Activated CD8-positive, alpha-beta memory T cell treated with anti-CD3 and anti-CD28 coated beads for 24 hours (primary cell): Measurements from ENCODE around the gene CLOCK.
"Not testable (repeated sequence)": the region's sequence is repeated elsewhere in the genome, so short reads cannot be mapped to it uniquely, and the experiment has no call there.

Source experiments
- DNase-seq: peaks from one replicate; pipeline ENCODE4 v3.0.0-alpha.2; 2020

Gene CLOCK, protein sequence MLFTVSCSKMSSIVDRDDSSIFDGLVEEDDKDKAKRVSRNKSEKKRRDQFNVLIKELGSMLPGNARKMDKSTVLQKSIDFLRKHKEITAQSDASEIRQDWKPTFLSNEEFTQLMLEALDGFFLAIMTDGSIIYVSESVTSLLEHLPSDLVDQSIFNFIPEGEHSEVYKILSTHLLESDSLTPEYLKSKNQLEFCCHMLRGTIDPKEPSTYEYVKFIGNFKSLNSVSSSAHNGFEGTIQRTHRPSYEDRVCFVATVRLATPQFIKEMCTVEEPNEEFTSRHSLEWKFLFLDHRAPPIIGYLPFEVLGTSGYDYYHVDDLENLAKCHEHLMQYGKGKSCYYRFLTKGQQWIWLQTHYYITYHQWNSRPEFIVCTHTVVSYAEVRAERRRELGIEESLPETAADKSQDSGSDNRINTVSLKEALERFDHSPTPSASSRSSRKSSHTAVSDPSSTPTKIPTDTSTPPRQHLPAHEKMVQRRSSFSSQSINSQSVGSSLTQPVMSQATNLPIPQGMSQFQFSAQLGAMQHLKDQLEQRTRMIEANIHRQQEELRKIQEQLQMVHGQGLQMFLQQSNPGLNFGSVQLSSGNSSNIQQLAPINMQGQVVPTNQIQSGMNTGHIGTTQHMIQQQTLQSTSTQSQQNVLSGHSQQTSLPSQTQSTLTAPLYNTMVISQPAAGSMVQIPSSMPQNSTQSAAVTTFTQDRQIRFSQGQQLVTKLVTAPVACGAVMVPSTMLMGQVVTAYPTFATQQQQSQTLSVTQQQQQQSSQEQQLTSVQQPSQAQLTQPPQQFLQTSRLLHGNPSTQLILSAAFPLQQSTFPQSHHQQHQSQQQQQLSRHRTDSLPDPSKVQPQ

DNA sequence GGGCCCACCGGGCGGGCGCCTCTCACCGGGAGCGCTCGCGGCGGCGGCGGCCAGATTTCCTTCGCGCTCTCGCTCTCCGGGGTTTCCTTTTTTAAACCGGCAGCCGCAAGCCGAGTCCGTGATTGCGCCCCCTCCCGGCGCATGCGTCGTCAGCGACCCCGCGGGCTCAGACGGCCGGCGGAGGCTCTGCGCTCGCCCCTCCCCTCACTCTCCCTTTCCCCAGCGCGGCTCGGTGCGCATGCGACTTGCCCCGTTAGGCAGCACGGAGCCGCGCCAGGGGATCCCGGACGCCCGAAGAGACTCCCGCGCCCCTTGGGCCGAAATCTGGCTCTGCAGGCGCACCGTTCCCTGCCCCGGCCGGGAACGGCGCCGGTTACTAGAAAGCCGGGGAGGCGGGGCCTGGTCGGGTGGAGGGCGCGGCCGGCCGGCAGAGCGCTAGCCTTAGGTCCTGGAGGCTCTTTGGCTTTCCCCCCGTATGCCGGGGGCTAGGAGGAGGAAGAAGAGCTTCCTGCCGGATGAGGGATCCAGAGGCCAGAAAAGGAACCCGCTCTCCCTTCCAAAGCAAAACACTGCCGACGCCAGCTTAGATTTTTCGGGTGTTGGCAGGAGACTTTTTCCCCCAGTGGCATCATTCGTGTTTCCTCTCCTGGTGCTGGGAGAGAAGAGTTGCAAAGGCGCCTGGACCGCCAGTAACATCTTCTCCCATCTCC lies at the start of gene CLOCK:
TSS of gene CLOCK (minus strand) at position 154 of the 710 bp plus-strand sequence. CDS start 64,124 bp downstream, outside the sequence.
- peak; percentile 94 for DNase-seq

DNA sequence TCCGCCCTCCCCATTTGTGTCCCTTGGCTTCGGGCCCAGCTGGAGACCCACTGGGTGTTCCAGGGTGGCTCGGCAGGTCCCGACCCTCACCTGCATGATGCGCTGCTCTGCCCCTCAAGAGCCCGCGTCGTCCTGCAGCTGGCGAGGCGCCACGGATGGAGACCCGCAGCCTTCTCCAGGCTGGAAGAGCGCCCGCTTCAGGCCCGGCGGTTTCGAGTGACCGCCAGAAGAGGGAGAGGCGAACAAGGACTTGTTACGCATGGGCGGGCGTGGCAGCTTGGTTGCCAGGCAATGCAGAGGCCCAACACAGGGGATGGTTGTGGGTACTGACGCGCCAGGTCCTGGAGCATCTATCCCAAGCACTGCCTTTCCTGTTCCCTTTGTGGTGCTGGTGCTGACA lies 45.3 kb upstream of the CLOCK start, which contains the start of gene PDCL2:
TSS of gene PDCL2 (minus strand) at position 232 of the 400 bp plus-strand sequence. CDS start at position 96, 136 bp downstream.
- DNase-seq, result no peak

DNA sequence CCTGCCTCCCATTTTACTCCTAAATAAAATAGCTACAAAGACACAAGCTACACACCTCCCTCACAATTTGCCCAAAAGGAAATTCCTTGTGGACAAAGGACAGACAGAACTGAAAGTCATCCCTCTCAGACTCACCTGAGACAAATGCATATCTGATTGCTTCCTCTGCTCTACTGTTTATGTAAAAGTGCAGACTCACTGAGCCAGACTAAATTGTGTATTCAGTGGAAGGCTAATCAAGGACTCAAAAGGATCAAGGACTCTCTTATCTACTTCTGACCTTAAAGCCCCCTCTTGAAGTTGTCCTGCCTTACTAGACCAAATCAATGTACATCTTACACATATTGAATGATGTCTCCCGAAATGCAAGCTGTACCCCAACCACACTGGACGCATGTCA lies 41.5 kb upstream of the CLOCK start:
- no peak for DNase-seq

DNA sequence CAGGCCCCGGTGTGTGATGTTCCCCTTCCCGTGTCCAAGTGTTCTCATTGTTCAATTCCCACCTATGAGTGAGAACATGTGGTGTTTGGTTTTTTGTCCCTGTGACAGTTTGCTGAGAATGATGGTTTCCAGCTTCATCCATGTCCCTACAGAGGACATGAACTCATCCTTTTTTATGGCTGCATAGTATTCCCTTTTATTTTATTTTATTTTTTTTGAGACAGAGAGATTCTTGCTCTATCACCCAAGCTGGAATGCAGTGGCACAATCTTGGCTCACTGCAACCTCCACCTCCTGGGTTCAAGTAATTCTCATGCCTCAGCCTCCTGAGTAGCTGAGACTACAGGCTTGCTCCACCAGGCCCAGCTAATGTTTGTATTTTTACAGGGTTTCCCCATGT lies 36.1 kb upstream of the CLOCK start:
- not testable (repeated sequence) for DNase-seq

DNA sequence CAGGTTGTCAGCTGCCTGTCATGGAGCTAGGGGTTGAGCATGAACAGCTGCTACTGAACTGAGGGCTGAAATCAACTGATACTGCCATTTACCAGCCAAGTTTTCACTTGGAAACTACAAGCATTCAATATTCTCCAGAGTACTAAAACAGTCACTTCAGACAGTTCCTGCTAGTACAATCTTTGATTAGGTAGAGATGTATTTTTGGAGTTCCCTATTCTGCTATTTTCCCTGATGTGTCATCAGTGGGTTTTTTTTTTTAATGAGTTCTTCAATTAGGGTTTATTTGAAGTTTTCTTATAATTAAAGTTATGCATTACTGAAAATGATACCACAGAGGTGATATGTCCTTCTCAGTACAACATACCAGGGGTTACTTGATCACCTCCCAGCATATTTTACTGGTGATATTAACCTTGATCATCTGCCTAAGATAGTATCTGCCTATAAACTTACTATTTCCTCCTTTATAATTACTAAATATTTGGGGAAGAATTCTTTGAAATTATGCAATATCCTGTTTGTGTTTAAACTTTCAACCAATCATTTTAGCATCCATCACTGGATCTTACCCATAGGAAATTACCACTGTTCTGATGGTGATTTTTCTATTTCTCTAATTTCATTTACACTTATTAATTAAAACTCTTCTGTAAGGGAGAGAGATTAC lies 31.8 kb upstream of the CLOCK start:
- no peak for DNase-seq

DNA sequence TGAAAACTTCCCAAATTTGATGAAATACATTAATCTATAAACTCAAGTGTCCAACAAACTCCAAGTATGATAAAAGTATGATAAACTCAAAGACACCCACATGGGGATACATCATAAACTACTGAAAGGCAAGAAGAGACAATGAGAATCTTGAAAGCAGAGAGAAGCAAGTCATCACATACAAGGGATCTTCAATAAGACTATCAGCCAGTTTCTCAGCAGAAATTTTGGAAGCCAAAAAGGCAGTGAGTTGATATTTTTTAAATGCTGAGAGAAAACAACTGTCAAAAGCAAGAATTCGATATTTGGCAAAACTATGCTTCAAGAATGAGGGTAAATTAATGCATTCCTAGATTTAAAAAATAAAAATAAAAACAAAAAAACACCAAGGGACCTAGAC lies 28.8 kb upstream of the CLOCK start:
- no peak for DNase-seq

DNA sequence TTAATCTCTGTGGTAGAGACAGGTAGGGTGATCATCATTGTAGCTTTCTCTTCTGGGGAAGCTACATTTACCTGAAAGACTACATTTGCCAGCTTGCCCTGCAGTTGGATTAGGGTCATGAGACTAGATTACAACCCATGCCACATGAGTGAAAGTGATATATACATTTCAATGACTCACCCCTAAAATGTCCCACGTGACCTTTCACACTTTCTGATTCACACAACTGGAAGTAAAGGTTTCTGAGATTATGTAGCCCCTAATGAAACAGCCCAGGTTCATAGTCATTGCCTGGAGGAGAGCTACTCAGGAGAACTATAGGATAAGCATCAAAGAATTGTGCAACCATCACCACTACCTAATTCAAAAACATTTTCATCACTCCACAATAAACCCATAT lies 27.5 kb upstream of the CLOCK start:
- DNase-seq, result no peak

DNA sequence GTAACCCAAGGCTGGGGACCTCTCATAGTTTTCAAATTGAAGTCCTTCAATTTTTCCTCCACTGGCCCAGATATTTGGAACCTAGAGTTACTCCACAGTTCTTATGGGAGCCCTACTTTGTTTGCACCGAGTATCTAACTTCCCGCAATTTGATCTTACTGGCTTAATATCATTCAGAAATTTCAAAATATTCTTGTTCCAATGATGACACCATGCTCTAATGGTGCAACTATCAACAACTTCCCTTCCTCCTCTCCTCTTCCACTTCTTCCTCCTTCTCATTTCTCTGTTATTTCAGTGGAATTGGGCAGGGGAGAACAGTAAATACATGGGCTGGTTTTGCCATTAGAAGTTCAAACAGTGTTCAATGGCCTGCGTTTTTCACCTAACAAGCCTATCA lies 25.1 kb upstream of the CLOCK start:
- no peak for DNase-seq

DNA sequence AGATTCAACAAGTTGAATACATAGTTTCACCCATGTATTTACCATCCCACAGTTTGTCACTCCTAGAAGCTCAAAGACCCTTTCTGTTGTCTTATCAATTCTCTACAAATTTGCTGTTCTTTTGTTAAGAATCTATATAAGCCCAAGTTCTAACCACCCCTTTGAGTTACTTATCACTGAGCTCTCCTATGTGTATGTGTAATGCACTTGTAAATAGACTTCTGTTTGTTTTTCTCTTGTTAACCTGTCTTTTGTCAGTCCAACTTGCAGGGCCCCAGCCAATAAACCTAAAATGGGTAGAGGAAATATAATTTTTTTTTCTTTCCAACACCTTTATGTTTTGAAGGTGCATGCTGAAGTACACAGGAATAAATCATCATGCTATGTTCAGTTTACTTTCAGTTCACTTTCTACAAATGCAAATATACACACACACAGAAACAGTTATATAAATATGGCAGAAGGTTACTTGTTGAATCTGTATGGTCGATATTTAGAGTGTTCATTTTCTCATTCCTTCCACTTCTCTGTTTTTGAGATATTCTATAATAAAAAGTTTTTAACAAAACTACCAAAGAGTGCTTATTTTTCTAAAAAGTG lies 22.3 kb upstream of the CLOCK start:
- DNase-seq, result no peak

DNA sequence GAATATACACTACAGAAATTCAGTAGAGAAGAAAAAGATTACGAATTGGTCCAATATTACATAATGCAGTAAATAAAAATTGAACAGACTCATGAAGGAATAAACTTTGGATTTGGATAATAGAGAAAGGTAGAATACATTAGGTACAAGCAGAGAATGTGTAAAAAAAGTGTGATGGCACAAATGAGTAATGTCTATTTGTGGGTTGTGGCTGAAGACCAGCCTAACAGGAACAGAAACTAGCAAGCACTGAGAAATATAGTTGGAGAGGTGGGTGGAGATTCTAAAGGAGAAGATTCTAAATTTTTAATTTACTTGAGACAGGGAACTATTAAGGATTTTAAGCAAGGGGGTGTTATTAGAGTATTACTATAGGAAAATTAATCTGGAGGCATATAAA lies 15.2 kb upstream of the CLOCK start:
- no peak for DNase-seq

DNA sequence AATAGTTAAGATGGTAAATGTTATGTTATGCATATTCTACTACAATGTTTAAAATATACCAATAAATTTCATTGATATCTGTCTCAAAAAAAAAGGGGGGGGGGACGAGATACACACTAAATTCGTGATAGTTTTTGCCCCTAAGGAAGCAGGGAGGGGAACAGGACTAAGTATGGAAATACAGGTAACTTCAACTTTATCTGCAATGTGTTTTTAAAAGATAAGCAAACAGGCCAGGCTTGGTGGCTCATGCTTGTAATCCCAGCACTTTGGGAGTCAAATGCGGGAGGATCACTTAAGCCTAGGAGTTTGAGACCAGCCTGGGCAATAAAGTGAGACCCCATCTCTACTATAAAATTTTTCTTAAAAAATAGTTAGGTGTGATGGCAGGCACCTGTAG lies 13.4 kb upstream of the CLOCK start:
- no peak for DNase-seq

DNA sequence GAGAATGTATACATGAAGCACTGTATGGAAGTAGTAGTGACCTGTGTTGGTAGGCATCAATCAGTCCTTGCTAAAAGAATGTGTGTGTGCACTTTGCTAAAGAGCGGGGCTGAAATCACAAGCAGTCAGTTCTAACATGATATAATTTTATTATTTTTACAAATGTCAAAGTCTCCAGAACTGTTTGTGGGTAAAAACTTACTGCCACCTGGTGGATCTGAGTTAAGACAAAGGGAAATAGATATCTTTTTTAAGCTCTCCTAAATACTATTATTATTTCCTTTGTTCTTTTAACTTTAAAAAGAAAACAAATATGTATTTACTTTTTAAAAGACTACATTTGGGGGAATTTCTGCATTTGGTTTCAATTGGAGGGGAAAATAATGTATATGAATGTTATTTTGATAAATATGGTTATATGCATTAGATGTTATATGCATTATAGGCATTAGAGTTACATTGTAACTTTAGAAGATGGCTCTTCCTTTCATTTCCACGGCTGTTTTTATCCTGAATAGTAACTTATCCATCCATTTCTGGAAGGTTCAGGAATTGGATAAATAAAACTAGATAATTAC lies 7.8 kb upstream of the CLOCK start:
- DNase-seq, result no peak

DNA sequence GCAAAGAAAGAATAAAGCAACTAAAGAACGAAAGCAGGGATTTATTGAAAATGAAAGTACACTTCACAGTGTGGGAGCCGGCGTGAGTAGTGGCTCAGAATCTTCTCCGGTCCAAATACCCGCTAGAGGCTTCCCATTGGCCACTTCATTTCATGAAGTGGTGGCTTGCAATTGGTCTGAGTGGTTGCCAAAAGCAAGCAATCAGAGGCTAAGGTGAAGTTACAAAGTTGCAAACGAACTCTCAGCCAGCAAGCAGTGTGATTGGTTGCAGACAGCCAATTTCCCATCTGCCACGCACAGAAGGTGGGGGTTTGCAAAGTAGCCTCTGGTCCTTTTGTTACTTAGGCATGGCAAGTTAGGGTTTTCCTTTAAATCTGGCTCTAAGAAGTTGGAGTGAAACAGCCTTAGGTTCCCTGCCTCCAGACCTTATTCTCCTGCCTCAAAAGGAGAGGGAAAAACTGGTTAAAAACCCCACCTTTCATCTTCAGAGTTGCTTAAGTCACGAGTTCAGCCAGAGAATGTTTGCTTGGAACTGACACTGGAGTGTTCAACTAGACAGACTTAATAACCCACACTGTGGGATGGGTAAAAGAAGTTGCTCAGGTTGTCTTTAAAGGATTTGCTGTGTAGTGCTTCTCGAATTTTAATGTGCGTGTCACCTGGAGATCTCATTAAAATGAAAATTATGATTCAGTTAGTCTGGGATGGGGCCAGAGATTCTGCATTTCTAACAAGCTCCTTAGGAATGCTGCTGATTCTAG lies 6.9 kb upstream of the CLOCK start:
- DNase-seq, result no peak

DNA sequence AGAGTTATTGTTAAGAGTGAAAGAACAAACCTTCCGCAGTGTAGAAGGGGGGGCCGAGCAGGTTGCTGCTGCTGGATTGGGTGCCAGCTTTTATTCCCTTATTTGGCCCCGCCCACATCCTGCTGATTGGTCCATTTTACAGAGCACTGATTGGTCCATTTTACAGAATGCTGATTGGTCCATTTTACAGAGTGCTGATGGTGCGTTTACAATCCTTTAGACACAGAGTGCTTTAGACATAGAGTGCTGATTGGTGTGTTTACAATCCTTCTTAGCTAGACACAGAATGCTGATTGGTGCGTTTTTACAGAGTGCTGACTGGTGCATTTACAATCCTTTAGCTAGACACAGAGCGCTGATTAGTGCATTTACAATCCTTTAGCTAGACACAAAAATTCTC lies 5.3 kb upstream of the CLOCK start:
- DNase-seq, result not testable (repeated sequence)

DNA sequence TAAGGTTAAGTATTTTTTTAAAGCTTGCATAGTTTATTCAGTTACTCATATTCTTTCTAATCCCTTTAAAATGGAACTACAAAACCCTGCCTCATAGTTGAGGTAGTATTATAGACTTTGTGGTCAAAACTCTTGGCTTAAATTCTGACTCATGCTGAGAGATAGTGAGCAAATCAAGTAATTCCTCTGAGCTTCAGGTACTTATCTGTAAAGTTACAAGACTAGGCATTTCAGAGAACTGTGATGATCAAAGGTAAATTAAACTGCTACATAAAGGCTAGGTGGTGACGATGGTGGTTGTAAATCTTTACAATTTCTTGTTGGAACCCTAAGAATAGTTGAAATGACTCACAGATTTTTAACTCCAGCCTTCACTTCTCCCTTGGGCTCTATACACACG lies 3.2 kb upstream of the CLOCK start:
- no peak for DNase-seq

DNA sequence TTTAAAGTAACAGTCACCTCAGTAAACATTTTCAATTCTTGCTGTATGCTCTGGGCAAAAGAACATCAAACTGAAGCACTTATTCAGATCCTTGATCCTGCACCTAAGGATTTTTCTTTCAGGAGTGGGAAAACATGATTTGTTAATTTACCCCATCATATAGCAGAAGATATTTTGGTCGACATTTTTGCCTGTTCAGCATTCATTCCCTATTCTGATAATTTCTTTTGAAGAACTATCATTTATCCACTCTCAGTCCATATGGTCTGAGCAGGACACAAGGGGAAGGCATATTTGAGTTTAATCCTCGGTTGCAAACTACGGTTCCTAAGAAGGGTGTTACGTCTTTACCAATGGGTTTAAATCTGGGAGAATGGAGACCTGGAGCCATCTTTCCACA lies 1.2 kb upstream of the CLOCK start:
- DNase-seq, result no peak

DNA sequence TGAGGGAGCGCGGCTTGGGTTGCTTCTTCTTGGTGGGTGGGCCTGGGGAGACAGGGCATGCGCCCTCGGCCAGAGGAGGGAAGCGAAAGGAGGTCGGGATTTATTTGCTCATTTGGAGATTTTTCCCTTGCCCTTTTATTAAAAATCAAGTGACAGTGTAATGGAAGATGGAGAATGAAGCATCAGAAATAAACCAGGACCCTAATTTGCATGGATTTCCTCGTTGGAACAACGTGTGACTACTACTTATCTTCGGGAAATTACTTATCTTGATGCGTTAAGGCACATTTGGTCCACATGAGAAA lies 709 bp upstream of the CLOCK start:
- DNase-seq, result no peak

DNA sequence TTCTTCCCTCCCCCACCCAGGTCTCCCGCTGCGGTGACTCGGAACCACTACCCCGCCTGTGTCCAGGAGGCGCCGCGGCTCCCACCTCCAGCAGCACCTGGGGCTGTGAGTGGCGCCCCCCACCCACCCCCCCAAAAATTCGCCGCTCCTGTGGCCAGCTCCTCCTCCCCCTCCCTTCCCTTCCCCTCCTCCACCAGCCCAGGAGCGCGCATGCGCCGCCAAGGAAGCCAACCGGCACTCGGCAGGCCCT lies 278 bp downstream of the CLOCK start:
- DNase-seq, result no peak

DNA sequence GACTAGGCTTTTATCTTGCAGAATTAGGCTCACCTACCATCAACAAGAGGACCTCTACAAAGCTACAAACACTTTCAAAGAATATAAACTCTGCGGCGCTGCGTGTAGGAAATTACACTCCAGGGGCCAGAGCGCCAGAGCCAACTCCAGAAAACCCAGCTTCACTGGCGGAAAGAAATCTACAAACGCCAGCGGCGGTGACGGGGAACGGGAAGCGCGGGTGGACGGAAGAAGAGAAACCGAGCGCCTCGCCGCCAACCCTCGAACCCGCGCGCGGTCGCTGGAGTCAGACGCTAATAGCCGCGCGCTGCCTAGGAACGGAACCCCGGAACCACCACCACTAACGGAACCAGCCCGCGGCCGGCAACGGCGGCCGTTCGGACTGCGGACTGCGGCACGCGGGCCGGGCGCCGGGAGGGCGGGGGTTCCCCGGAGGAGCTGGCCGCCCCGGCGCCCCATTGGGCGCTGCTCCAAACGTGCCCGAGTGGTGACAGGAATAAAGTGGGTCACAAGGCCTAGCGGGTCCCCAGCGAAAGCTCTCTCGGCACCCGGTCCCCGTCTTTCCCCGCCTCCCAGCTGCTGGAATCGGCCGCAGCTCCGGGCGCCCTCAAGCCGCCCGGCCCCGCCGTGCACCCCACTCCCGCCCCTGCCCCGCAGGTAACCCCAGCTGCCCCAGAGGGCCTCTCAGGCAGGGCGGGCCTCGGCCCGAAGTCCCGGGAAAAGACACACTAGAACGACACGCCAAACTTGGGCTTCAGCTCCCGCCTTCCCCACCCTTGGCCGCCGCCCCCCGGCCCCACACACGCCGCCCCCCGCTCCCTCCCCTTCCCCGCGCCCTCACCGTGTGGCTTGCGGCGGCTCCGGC lies 836 bp downstream of the CLOCK start:
- DNase-seq, result peak; percentile 86

DNA sequence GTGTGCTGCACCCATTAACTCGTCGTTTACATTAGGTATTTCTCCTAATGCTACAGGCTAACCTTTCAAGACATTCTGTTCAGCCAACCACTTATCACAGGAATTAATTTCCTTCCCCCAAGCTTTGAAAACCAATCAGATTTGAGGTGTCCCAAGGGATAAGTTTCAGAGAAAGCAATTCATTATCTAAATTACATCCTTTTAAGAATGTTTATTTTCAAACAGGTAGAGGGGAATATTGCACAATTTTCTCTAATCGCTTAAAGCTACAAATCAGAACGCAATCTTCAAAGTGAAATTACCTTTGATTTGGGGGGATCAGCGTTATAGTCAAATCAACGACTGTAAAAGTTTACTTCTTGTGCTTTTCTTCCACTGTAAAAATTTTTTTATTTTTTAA lies 1.6 kb downstream of the CLOCK start:
- no peak for DNase-seq

DNA sequence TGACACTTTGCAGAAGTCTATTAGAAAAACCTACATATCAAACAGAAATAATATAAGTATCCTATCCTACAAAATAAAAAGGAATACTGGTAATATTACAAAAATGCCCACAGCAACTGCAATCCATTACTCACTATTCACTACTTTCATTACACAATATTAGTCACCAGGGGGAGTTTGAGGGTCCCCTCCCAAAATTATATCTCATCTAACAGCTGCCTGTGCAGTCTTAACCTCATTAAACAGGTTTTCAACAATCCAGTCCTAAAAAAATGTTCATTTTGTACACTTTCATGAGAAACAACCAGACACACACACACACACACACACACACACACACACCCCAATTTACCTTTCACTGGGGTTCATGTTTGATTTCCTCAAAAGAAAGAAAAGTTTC lies 2.9 kb downstream of the CLOCK start:
- DNase-seq, result no peak
